AG04449 (cell line): ENCODE measurements around the gene RAB8B.
"Not testable (repeated sequence)": the region's sequence is repeated elsewhere in the genome, so short reads cannot be mapped to it uniquely, and the experiment has no call there.

Experiments
- CTCF ChIA-PET: fragments of 350-600 bp; formaldehyde crosslinking; extraction: SDS; loops from one replicate; lab custom pipeline; 2021; ENCODE audit warnings: antibody characterized with exemption; lab: Yijun Ruan, JAX
- POLR2A ChIA-PET: fragments of 400-600, 350-600 bp; formaldehyde crosslinking; extraction: SDS; loops from one replicate; lab custom pipeline; 2020; ENCODE audit warnings: antibody characterized with exemption, inconsistent platforms; lab: Yijun Ruan, JAX
- DNase-seq: peaks from one replicate; pipeline ENCODE4 v3.0.0-alpha.2; 2010; ENCODE audit warnings: low read depth, low spot score
- H3K4me3 ChIP-seq: 2 replicates; pipeline ENCODE4 v1.5.1; 2011; ENCODE audit warnings: low read depth, mild to moderate bottlenecking, control low read depth, low read length
- TF ChIP-seq, protein P1 (sequence below): IDR thresholded peaks from one replicate; pipeline ENCODE4 v1.5.1; 2011; ENCODE audit warnings: mild to moderate bottlenecking, moderate library complexity, low read length, control low read depth, inconsistent platforms; ENCODE audit not compliant: insufficient read depth; ENCODE audit errors: missing control alignments

Gene RAB8B

GRCh38 chr15:63234451-63234870 lies 45.1 kb downstream of the RAB8B start:
- H3K4me3 ChIP-seq, result no peak overlapping the region
- POLR2A ChIA-PET, result no interaction called here
- TF ChIP-seq, protein P1, sequence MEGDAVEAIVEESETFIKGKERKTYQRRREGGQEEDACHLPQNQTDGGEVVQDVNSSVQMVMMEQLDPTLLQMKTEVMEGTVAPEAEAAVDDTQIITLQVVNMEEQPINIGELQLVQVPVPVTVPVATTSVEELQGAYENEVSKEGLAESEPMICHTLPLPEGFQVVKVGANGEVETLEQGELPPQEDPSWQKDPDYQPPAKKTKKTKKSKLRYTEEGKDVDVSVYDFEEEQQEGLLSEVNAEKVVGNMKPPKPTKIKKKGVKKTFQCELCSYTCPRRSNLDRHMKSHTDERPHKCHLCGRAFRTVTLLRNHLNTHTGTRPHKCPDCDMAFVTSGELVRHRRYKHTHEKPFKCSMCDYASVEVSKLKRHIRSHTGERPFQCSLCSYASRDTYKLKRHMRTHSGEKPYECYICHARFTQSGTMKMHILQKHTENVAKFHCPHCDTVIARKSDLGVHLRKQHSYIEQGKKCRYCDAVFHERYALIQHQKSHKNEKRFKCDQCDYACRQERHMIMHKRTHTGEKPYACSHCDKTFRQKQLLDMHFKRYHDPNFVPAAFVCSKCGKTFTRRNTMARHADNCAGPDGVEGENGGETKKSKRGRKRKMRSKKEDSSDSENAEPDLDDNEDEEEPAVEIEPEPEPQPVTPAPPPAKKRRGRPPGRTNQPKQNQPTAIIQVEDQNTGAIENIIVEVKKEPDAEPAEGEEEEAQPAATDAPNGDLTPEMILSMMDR, result no peak
- no peak for DNase-seq
- CTCF ChIA-PET, result no interaction called here

DNA sequence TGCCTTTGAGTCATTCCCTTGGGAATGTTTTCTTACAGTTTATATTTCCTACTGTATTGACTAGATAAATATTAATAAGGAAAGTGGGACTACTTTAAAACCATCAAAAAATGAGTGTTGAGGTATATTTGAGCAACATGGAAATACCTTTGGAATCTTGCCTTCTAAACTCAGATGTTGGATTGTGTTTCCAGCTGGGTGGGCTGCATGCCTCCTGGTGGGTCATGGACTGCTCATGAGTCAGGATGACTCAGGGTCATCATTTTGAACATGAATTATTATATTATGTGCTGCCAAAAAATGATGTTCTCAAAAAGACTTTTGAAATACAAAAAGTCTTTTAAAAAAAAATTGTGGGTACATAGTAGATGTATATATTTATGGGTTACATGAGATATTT lies 46.9 kb downstream of the RAB8B start:
- TF ChIP-seq, protein P1, result no peak
- POLR2A ChIA-PET, result no interaction called here
- no peak for DNase-seq
- H3K4me3 ChIP-seq, result no peak overlapping the region
- CTCF ChIA-PET, result no interaction called here

GRCh38 chr15:63237086-63237485 lies 47.7 kb downstream of the RAB8B start:
- POLR2A ChIA-PET, DNase-seq, H3K4me3 ChIP-seq, CTCF ChIA-PET: not testable (repeated sequence)

GRCh38 chr15:63238171-63238570 lies 48.8 kb downstream of the RAB8B start:
- ChIA-PET CTCF (interaction anchor here (0.8 to 1.7 kb wide), 3 partner anchors 11 to 144 kb away, joined by 3 to 5 read pairs (median 3); no protein-coding TSS in a partner anchor), POLR2A (interaction anchor here (0.6 kb wide), 1 partner anchor 134 kb away, joined by 3 read pairs; no protein-coding TSS in a partner anchor)
- TF ChIP-seq, protein P1, result no peak
- H3K4me3 ChIP-seq, result no peak overlapping the region
- no peak for DNase-seq

DNA sequence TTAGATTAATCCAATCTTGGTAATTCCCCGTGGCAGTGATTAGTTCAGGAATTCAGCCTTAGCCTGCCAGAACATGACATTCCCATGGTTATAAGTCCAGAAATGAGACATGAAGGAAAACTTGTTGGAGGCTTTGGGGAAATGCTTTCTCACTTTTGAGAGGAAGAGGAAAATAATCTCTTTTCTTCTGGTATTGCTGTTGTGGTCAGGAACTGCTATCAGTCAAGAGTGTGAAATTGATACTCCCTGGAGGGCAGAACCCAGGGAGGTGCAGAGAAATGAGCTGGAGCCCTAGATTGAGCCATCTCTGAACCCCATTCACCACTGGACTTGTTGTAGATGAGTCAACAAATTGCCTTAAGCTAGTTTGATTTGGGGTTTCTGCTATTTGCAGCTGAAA lies 49.4 kb downstream of the RAB8B start:
- POLR2A ChIA-PET, result interaction anchor here (0.6 to 1.0 kb wide), 2 partner anchors 82 to 133 kb away, joined by 3 to 5 read pairs; partner anchors contain the start of gene RPS27L
- H3K4me3 ChIP-seq, result no peak overlapping the region
- TF ChIP-seq, protein P1, result no peak
- DNase-seq, result no peak
- CTCF ChIA-PET, result interaction anchor here (0.7 to 1.7 kb wide), 5 partner anchors 10 to 145 kb away, joined by 3 to 5 read pairs (median 3); no protein-coding TSS in a partner anchor

DNA sequence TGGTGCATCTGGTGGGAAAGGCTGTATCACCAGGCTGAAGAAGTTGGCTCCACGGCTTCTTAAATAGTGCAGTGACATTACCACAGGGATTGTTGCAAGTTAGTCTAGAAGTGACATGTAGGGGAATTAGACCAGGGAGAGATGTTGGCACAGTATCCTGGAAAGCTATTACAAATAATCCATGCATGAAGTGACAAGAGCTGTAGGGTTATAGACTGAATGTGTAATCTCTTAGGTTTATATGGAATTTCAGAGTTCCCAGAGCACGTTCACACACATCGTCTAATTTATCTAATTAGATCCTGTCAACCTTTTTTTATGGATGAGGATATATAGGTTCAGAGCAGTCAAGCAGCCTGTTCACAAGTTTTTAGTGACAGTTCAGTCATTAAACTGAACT lies 50.7 kb downstream of the RAB8B start:
- no peak overlapping the region for H3K4me3 ChIP-seq

More for the DNA sequence above, 50.7 kb downstream of the RAB8B start:
- CTCF ChIA-PET, result no interaction called here
- POLR2A ChIA-PET, result no interaction called here
- TF ChIP-seq, protein P1, result no peak
- no peak for DNase-seq
